C4-2B (cell line): ENCODE data around the gene PERCC1.

ENCODE experiments used
- ZFX ChIP-seq: fragments of 450-650 bp; IDR thresholded peaks from 2 replicates; pipeline ENCODE4 v1.6.1; 2017
- TF ChIP-seq, protein P1 (sequence below): fragments of 450-650 bp; conservative IDR thresholded peaks from 2 replicates; pipeline ENCODE4 v1.5.1; 2017; ENCODE audit warnings: mild to moderate bottlenecking

DNA sequence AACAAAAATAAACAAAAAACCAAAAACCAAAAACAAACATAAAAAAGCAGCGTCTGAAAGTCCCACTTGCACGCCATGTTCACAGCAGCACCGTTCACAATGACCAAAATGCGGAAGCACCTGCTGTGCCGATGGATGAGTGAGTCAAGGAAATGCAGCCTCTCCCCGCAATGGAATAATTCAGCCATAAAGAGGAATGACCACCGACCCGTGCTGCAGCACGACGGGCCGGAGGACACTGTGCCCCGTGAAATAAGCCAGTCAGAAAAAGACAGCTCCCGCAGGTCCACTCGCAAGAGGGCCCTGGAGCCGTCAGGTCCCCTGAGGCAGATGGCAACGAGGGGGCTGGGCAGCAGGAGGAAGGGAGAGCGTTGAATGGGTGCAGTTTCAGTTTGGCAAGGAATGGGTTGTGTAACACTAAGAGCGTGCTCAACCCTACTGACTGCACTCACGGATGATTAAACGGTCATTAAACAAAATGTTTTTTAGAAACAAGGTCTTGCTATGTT lies 38.9 kb downstream of the PERCC1 start:
- TF ChIP-seq, protein P1, sequence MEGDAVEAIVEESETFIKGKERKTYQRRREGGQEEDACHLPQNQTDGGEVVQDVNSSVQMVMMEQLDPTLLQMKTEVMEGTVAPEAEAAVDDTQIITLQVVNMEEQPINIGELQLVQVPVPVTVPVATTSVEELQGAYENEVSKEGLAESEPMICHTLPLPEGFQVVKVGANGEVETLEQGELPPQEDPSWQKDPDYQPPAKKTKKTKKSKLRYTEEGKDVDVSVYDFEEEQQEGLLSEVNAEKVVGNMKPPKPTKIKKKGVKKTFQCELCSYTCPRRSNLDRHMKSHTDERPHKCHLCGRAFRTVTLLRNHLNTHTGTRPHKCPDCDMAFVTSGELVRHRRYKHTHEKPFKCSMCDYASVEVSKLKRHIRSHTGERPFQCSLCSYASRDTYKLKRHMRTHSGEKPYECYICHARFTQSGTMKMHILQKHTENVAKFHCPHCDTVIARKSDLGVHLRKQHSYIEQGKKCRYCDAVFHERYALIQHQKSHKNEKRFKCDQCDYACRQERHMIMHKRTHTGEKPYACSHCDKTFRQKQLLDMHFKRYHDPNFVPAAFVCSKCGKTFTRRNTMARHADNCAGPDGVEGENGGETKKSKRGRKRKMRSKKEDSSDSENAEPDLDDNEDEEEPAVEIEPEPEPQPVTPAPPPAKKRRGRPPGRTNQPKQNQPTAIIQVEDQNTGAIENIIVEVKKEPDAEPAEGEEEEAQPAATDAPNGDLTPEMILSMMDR, result no peak
- TF ChIP-seq ZFX, result no peak
